Measurements from ENCODE around the gene SARM1. TPM values are rescaled to one million over a fixed set of nuclear protein-coding genes. Genes with fewer than 3 reads are reported as not detected.
A peak's percentile ranks its signal among the peaks of the same experiment; 100 is the strongest.

Gene SARM1
- total RNA-seq, 1 donor from 2014 or later: 5.8 TPM

DNA sequence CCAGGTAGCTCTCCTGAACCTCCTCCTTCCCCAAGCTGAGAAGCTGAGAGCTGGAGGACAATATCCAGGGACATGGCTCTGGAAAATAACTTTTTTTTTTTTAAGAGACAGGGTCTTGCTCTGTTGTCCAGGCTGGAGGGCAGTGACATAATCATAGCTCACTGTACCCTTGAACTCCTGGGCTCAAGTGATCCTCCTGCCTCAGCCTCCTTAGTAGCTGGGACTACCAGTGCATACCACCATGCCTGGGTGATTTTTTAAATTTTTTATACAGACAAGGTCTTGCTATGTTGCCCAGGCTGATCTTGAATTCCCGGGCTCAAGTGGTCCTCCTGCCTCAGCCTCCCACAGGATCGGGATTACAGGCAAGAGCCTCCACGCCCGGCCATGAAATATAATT, 28.3 kb downstream of the SARM1 start:
- Mint-ChIP-seq H3K27me3 (ENCODE audit: unreplicated experiment) (peaks cover 16% of the 10 kb centered on the region), H3K27ac (ENCODE audit: unreplicated experiment) (no peak overlapping the region), H3K4me1 (ENCODE audit: unreplicated experiment) (peaks cover 52% of the 10 kb centered on the region), H3K4me3 (ENCODE audit: unreplicated experiment) (no peak overlapping the region), H3K9me3 (ENCODE audit: unreplicated experiment) (no peaks in the 10 kb centered on the region), H3K36me3 (ENCODE audit: low read depth, unreplicated experiment) (peaks cover 12% of the 10 kb centered on the region)
- no peak for DNase-seq (ENCODE audit: low spot score)
- TF ChIP-seq, protein P1, sequence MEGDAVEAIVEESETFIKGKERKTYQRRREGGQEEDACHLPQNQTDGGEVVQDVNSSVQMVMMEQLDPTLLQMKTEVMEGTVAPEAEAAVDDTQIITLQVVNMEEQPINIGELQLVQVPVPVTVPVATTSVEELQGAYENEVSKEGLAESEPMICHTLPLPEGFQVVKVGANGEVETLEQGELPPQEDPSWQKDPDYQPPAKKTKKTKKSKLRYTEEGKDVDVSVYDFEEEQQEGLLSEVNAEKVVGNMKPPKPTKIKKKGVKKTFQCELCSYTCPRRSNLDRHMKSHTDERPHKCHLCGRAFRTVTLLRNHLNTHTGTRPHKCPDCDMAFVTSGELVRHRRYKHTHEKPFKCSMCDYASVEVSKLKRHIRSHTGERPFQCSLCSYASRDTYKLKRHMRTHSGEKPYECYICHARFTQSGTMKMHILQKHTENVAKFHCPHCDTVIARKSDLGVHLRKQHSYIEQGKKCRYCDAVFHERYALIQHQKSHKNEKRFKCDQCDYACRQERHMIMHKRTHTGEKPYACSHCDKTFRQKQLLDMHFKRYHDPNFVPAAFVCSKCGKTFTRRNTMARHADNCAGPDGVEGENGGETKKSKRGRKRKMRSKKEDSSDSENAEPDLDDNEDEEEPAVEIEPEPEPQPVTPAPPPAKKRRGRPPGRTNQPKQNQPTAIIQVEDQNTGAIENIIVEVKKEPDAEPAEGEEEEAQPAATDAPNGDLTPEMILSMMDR (IDR thresholded peaks at IDR 0.05; ENCODE audit: unreplicated experiment): no peak

DNA sequence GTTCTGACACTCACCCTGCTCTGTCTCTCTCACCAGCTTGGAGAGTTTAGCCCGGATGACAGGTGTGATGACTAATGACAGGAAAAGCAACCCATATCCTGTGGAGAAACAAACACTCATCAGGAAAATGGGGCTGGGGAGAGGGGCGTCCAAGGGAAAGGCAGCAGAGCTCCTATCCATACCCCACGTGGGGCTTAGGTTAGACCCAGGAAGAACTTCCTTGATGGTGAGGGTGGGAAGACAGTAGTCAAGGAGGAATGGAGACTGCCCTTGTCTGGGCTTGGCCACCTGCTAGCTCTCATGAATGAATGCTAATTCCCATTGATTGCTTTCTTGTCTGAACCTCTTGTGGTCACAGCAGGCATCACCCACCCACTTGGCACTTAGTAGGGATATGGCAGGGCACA, 30.7 kb downstream of the SARM1 start:
- peaks cover 43% of the 10 kb centered on the region for H3K4me1 Mint-ChIP-seq (ENCODE audit: unreplicated experiment)
- peaks cover 12% of the 10 kb centered on the region for H3K36me3 Mint-ChIP-seq (ENCODE audit: low read depth, unreplicated experiment)
- H3K27me3 Mint-ChIP-seq (ENCODE audit: unreplicated experiment): peaks cover 16% of the 10 kb centered on the region
- H3K27ac Mint-ChIP-seq (ENCODE audit: unreplicated experiment): no peak overlapping the region
- H3K4me3 Mint-ChIP-seq (ENCODE audit: unreplicated experiment): no peak overlapping the region
- DNase-seq (ENCODE audit: low spot score): no peak
- no peaks in the 10 kb centered on the region for H3K9me3 Mint-ChIP-seq (ENCODE audit: unreplicated experiment)
- TF ChIP-seq, protein P1 (IDR thresholded peaks at IDR 0.05; ENCODE audit: unreplicated experiment): no peak

DNA sequence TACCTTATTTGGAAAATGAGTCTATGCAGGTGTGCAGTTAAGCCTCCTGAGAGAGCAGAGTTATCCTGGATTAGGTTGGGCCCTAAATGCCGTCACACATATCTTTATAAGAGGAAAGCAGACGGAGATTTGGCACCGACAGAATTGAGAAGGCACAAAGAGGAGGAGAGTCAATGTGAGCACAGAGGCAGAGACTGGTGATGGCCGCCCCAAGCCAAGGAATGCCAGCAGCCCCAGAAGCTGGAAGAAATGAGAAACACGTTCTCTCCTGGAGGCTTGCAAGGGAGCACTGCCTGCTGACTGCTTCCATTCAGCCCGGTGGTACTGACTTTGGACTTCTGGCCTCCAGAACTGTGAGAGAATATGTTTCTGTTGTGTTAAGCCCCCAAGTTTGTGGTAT, 31.4 kb downstream of the SARM1 start:
- Mint-ChIP-seq H3K36me3 (ENCODE audit: low read depth, unreplicated experiment) (peaks cover 12% of the 10 kb centered on the region), H3K27me3 (ENCODE audit: unreplicated experiment) (peaks cover 16% of the 10 kb centered on the region), H3K4me1 (ENCODE audit: unreplicated experiment) (peaks cover 44% of the 10 kb centered on the region), H3K27ac (ENCODE audit: unreplicated experiment) (no peak overlapping the region), H3K9me3 (ENCODE audit: unreplicated experiment) (no peaks in the 10 kb centered on the region), H3K4me3 (ENCODE audit: unreplicated experiment) (peak overlapping the region; percentile 11)
- no peak for DNase-seq (ENCODE audit: low spot score)
- TF ChIP-seq, protein P1 (IDR thresholded peaks at IDR 0.05; ENCODE audit: unreplicated experiment): no peak

DNA sequence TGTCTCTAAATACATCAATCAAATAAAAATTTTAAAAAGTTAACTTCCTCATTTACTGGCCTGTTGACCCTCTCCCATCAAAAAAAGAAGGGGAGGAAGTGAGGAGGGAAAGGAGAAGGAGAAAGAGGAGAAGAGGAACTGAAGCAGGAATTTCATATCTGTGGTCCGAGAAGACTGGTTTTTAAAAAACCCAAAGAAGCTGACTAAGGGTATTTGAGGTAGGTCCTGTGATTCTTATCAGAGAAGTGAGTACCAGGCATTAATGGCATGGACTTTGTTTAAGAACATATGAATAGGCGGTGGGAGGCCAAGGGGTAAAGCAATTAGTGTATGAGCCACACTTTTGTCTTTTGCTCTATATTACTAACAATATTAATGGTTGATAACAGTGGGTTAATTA, 32.5 kb downstream of the SARM1 start:
- DNase-seq (ENCODE audit: low spot score): no peak
- no peaks in the 10 kb centered on the region for H3K9me3 Mint-ChIP-seq (ENCODE audit: unreplicated experiment)
- TF ChIP-seq, protein P1 (IDR thresholded peaks at IDR 0.05; ENCODE audit: unreplicated experiment): no peak
- H3K36me3 Mint-ChIP-seq (ENCODE audit: low read depth, unreplicated experiment): peaks cover 3% of the 10 kb centered on the region
- H3K27ac Mint-ChIP-seq (ENCODE audit: unreplicated experiment): peak overlapping the region; percentile 64
- H3K4me1 Mint-ChIP-seq (ENCODE audit: unreplicated experiment): peaks cover 43% of the 10 kb centered on the region
- peaks cover 9% of the 10 kb centered on the region for H3K27me3 Mint-ChIP-seq (ENCODE audit: unreplicated experiment)
- H3K4me3 Mint-ChIP-seq (ENCODE audit: unreplicated experiment): no peak overlapping the region

DNA sequence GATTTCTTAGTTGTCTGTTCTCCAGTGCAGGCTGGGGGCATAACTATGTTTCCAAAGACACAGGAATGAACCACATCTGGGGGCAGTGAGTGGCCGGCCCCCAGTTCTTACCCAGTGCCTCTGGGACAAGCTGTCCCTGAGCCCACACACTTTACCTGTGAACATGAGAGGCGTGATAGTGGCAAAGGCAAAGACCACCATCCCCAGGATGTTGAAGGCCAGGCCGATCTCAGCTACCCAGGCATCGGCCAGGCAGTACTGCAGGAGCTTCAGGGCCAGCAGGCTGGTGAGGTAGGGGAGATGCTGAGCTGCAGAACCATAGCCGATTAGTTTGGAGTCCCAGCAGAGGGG, 32.9 kb downstream of the SARM1 start:
- Mint-ChIP-seq H3K36me3 (ENCODE audit: low read depth, unreplicated experiment) (peaks cover 3% of the 10 kb centered on the region), H3K27me3 (ENCODE audit: unreplicated experiment) (peaks cover 9% of the 10 kb centered on the region), H3K9me3 (ENCODE audit: unreplicated experiment) (no peaks in the 10 kb centered on the region), H3K4me1 (ENCODE audit: unreplicated experiment) (peaks cover 43% of the 10 kb centered on the region), H3K27ac (ENCODE audit: unreplicated experiment) (peak overlapping the region; percentile 18), H3K4me3 (ENCODE audit: unreplicated experiment) (no peak overlapping the region)
- TF ChIP-seq, protein P1 (IDR thresholded peaks at IDR 0.05; ENCODE audit: unreplicated experiment): no peak
- no peak for DNase-seq (ENCODE audit: low spot score)
